K562 (cell line): Measurements from ENCODE around the gene CHST15. TPM values are rescaled to one million over a fixed set of nuclear protein-coding genes. Genes with fewer than 3 reads are reported as not detected.

Experiments used
- ATAC-seq: fragments of 200-7000 bp; cut with Tn5 transposase; 3 replicates; pipeline ENCODE4 v1.9.1; 2020; ENCODE audit warnings: moderate library complexity
- BruUV-seq: library from RNA; stranded (reverse); fragments of 400-500 nt; replicated peaks from 2 replicates; lab custom pipeline; 2021; lab: Mats Ljungman, UMichigan
- CTCF ChIA-PET: fragments of 300-600 bp; formaldehyde crosslinking; extraction: SDS; loops from one replicate; lab custom pipeline; 2021; ENCODE audit warnings: low intra/inter-chr PET ratio; lab: Yijun Ruan, JAX
- POLR2A ChIA-PET: fragments of 300-600, 350-650 bp; sonication (Branson Sonifier 250); formaldehyde crosslinking; extraction: SDS; loops from one replicate; lab custom pipeline; 2021; ENCODE audit warnings: antibody characterized with exemption, inconsistent platforms; lab: Yijun Ruan, JAX
- DNase-seq, 4 experiments: peaks; one replicate each; pipeline versions ENCODE4 v3.0.0 to v3.0.0-alpha.2; 2011 to 2018; ENCODE audit warnings: low spot score in 3 of 4, mixed read lengths in 3 of 4; ENCODE audit errors: extremely low read depth in 1 of 4
- FAIRE-seq: peaks from 2 replicates; lab custom pipeline; 2011; peaks lifted over from hg19 to GRCh38; lab: Jason Lieb, UNC
- H2AFZ ChIP-seq: 2 replicates; pipeline ENCODE4 v1.6.0; 2011; ENCODE audit warnings: low read depth, low read length, control low read depth, inconsistent platforms
- H3K27ac ChIP-seq: fragments of 200-600 bp; 3 replicates; pipeline ENCODE4 v1.8.0; 2011; ENCODE audit warnings: low read depth, mild to moderate bottlenecking, control low read depth, inconsistent platforms, low read length, moderate library complexity, mixed read lengths; ENCODE audit errors: extremely low read depth
- H3K27me3 ChIP-seq, 2 experiments: fragments of 300-600 bp in 1 of 2; 2 replicates in 1 of 2; 3 replicates in 1 of 2; pipeline versions ENCODE4 v1.6.0 to v1.8.0; 2011; ENCODE audit warnings: inconsistent platforms in 2 of 2, low read length in 2 of 2, mild to moderate bottlenecking in 1 of 2, mixed read lengths in 1 of 2, moderate library complexity in 1 of 2; ENCODE audit not compliant: control insufficient read depth in 2 of 2, insufficient read depth in 2 of 2
- H3K36me3 ChIP-seq: fragments of 300-600 bp; 3 replicates; pipeline ENCODE4 v1.8.0; 2011; ENCODE audit warnings: mild to moderate bottlenecking, low read length, inconsistent platforms; ENCODE audit not compliant: control insufficient read depth, insufficient read depth
- H3K4me1 ChIP-seq, 2 experiments: fragments of 200-600 bp in 1 of 2; replicated peaks in 1 of 2; 2 replicates in 1 of 2; 3 replicates in 1 of 2; pipeline versions ENCODE4 v1.5.1 to v1.8.0; 2011; ENCODE audit warnings: inconsistent platforms in 2 of 2, low read length in 2 of 2, mild to moderate bottlenecking in 1 of 2, mixed read lengths in 1 of 2, moderate library complexity in 1 of 2; ENCODE audit not compliant: control insufficient read depth in 2 of 2, insufficient read depth in 2 of 2
- H3K4me2 ChIP-seq: 2 replicates; pipeline ENCODE4 v1.6.1; 2011; ENCODE audit warnings: low read length, control low read depth, inconsistent platforms, mixed read lengths; ENCODE audit not compliant: insufficient read depth
- H3K4me3 ChIP-seq: fragments of 200-600 bp; sonication (generic), shearing (Covaris generic); 2 replicates; pipeline ENCODE4 v1.5.1; 2016; ENCODE audit warnings: control low read depth, inconsistent platforms
- H3K79me2 ChIP-seq: fragments of 200-600 bp; 3 replicates; pipeline ENCODE4 v1.8.0; 2011; ENCODE audit warnings: low read length, inconsistent platforms; ENCODE audit not compliant: control insufficient read depth, insufficient read depth
- H3K9ac ChIP-seq, 2 experiments: 2 replicates each; pipeline versions ENCODE4 v1.6.0 to v1.6.1; 2011; ENCODE audit warnings: low read depth in 2 of 2, low read length in 2 of 2, control low read depth in 1 of 2, inconsistent platforms in 1 of 2, mild to moderate bottlenecking in 1 of 2, mixed read lengths in 1 of 2; ENCODE audit not compliant: insufficient read depth in 1 of 2
- H3K9me1 ChIP-seq: one replicate; pipeline ENCODE4 v1.6.0; 2011; ENCODE audit warnings: inconsistent platforms, mild to moderate bottlenecking, low read length, moderate library complexity; ENCODE audit not compliant: control insufficient read depth, insufficient read depth
- H3K9me3 ChIP-seq: replicated peaks from 2 replicates; pipeline ENCODE4 v1.5.1; 2011; ENCODE audit warnings: low read depth, low read length, inconsistent platforms; ENCODE audit not compliant: control insufficient read depth, insufficient read depth
- H4K20me1 ChIP-seq: replicated peaks from 2 replicates; pipeline ENCODE4 v1.6.1; 2011; ENCODE audit warnings: low read length, inconsistent platforms, mixed read lengths; ENCODE audit not compliant: control insufficient read depth, insufficient read depth
- CHD2 ChIP-seq: IDR thresholded peaks from 2 replicates; pipeline ENCODE4 v1.6.1; 2011; ENCODE audit warnings: low read depth, low read length
- COPS2 ChIP-seq: fragments of 450-650 bp; conservative IDR thresholded peaks from 2 replicates; pipeline ENCODE4 v1.6.1; 2016; ENCODE audit warnings: mild to moderate bottlenecking, moderate library complexity
- EP300 ChIP-seq: IDR thresholded peaks from 2 replicates; pipeline ENCODE4 v1.6.1; 2012; ENCODE audit warnings: low read length, improper control_type of control experiment
- FOSL1 ChIP-seq: fragments of 200-800 bp; sonication (Bioruptor generic); conservative IDR thresholded peaks from 2 replicates; pipeline ENCODE4 v1.6.1; 2016; ENCODE audit warnings: missing genetic modification characterization, missing compliant biosample characterization
- FOXP1 ChIP-seq: sonication (generic); formaldehyde crosslinking; IDR thresholded peaks from 2 replicates; pipeline ENCODE4 v1.8.0; 2022; ENCODE audit warnings: mild to moderate bottlenecking, missing genetic modification reagents
- MEF2A ChIP-seq: IDR thresholded peaks from 2 replicates; pipeline ENCODE4 v1.6.1; 2011; ENCODE audit warnings: low read depth, mild to moderate bottlenecking, low read length, moderate library complexity; ENCODE audit not compliant: control insufficient read depth
- NEUROD1 ChIP-seq: fragments of 150-350 bp; IDR thresholded peaks from 2 replicates; pipeline ENCODE4 v1.6.1; 2014; ENCODE audit warnings: borderline replicate concordance, low read length, low read depth; ENCODE audit not compliant: partially characterized antibody
- NONO ChIP-seq, 2 experiments: fragments of 200-400 bp in 1 of 2; fragments of 450-650 bp in 1 of 2; formaldehyde crosslinking in 1 of 2; IDR thresholded peaks; 2 replicates each; pipeline ENCODE4 v1.6.1; 2017; ENCODE audit warnings: low read depth in 2 of 2, mild to moderate bottlenecking in 2 of 2, moderate library complexity in 2 of 2, low read length in 1 of 2
- PTTG1 ChIP-seq: fragments of 450-650 bp; IDR thresholded peaks from 2 replicates; pipeline ENCODE4 v1.6.1; 2016; ENCODE audit warnings: low read depth, mild to moderate bottlenecking, missing genetic modification characterization, missing compliant biosample characterization
- TFE3 ChIP-seq: fragments of 450-650 bp; formaldehyde crosslinking; IDR thresholded peaks from 2 replicates; pipeline ENCODE4 v1.4.0; 2020; ENCODE audit warnings: mild to moderate bottlenecking, mixed read lengths
- ZFP1 ChIP-seq: fragments of 450-650 bp; formaldehyde crosslinking; IDR thresholded peaks from 2 replicates; pipeline ENCODE4 v1.4.0; 2020; ENCODE audit warnings: mild to moderate bottlenecking, mixed read lengths
- ZNF609 ChIP-seq: sonication (generic); formaldehyde crosslinking; IDR thresholded peaks from 2 replicates; pipeline ENCODE4 v1.8.1; 2023; ENCODE audit warnings: missing genetic modification reagents, mild to moderate bottlenecking, borderline replicate concordance
- ZNF668 ChIP-seq: fragments of 250-450 bp; sonication (Bioruptor Pico); IDR thresholded peaks from 2 replicates; pipeline ENCODE4 v1.8.0; 2022; ENCODE audit warnings: mild to moderate bottlenecking, inconsistent platforms
- ZNF699 ChIP-seq: fragments of 250-450 bp; sonication (Bioruptor Pico); IDR thresholded peaks from 2 replicates; pipeline ENCODE4 v1.8.0; 2021; ENCODE audit warnings: mild to moderate bottlenecking, moderate library complexity; ENCODE audit not compliant: insufficient replicate concordance
- WGBS: fragments of 100-300 bp; shearing (Covaris generic); methylation state at CpG from one replicate; pipeline ENCODE4 v1.1.6; 2016; ENCODE audit warnings: low coverage, mixed read lengths; ENCODE audit not compliant: insufficient coverage; ENCODE audit errors: missing lambda C conversion rate; 5-methylcytosine and 5-hydroxymethylcytosine counted together
- in situ Hi-C: fragments of 300-500 bp; cut with MboI; formaldehyde crosslinking; loops from 4 replicates; pipeline ENCODE4 v1.15.0; 2018; ENCODE audit warnings: inconsistent platforms, mixed read lengths
- intact Hi-C: fragments of 100-400 bp; cut with micrococcal nuclease; formaldehyde crosslinking; loops from 2 replicates; pipeline ENCODE4 v1.14.2; 2022
- polyA plus RNA-seq, 8 experiments: library from polyadenylated mRNA; depleted of rRNA in 4 of 8; stranded (reverse) in 5 of 8; unstranded in 3 of 8; fragments of >200 nt; fragmentation: Nextera tagmentation in 2 of 8; fragmentation: Illumina TruSeq in 1 of 8; extraction: Ambion mirVana in 2 of 8; extraction: Trizol in 1 of 8; gene quantifications; 2 replicates each; pipeline versions ENCODE4 v1.2.1 to v1.2.3, GENCODE V29; 2011 to 2014; ENCODE audit warnings: inconsistent platforms in 1 of 8, missing spikeins in 1 of 8
- total RNA-seq, 7 experiments: library from RNA; depleted of rRNA in 6 of 7; stranded (reverse); fragments of >200 nt in 6 of 7; fragmentation: Illumina TruSeq in 2 of 7; extraction: Trizol in 2 of 7; gene quantifications; 2 replicates each; pipeline versions ENCODE4 v1.2.1 to v1.2.3, GENCODE V29; 2011 to 2021; ENCODE audit warnings: low replicate concordance in 1 of 7
- TF ChIP-seq, protein P1 (sequence below): fragments of 250-450 bp; sonication (Bioruptor Pico); IDR thresholded peaks from 2 replicates; pipeline ENCODE4 v1.8.0; 2022; ENCODE audit warnings: inconsistent platforms

CHST15 gene
- total and polyA plus RNA-seq, 9 of the 15 experiments (the other 6 are each of a cell fraction or from before 2014, with no cell fraction given): 0.04 to 0.16 (median 0.08) TPM

DNA sequence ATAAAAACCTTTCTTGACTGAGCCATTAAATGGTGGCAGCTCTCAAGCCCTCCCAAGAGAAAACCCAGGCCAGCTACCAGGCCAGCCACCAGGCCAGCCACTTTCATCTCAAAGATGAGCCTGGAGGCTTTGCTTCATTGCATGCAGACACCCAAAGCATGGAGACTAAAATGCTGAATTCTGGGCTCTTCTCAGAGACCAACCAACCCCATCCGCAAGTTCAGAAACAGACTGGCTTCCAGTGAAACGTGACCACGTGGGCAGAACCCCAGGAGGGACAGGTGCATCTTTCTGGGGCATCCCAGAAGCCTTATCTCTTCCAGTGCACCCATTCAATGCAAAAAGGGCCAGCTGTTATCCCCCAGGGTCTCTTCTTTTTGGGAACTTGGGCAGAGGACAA, 20.9 kb downstream of the CHST15 start:
- WGBS: 0% methylated on average over 3 of the region's 3 CpGs
- in situ Hi-C loops: no loop called here
- TF ChIP-seq, protein P1, sequence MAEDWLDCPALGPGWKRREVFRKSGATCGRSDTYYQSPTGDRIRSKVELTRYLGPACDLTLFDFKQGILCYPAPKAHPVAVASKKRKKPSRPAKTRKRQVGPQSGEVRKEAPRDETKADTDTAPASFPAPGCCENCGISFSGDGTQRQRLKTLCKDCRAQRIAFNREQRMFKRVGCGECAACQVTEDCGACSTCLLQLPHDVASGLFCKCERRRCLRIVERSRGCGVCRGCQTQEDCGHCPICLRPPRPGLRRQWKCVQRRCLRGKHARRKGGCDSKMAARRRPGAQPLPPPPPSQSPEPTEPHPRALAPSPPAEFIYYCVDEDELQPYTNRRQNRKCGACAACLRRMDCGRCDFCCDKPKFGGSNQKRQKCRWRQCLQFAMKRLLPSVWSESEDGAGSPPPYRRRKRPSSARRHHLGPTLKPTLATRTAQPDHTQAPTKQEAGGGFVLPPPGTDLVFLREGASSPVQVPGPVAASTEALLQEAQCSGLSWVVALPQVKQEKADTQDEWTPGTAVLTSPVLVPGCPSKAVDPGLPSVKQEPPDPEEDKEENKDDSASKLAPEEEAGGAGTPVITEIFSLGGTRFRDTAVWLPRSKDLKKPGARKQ (CRISPR knock-in tag): no peak
- TF ChIP-seq ZNF668 (no peak), COPS2 (no peak), ZNF699 (CRISPR knock-in tag) (no peak), ZNF609 (CRISPR knock-in tag) (no peak), ZFP1 (CRISPR knock-in tag) (no peak), CHD2 (no peak), FOSL1 (tag) (no peak), PTTG1 (tag) (no peak), FOXP1 (CRISPR knock-in tag) (no peak), MEF2A (no peak), EP300 (no peak), TFE3 (no peak), NONO (IDR thresholded peaks at IDR 0.05; ENCODE audit: low read depth in 2 of 2, low read length in 1 of 2) (no peak), NEUROD1 (no peak)

More for the DNA sequence above, 20.9 kb downstream of the CHST15 start:
- FAIRE-seq (no peak), ATAC-seq (no peak), DNase-seq (no peak)
- ChIA-PET POLR2A (no interaction called here), CTCF (no interaction called here)
- Histone ChIP-seq H3K4me2 (no peak overlapping the region), H3K9me1 (no peaks in the 10 kb centered on the region), H3K27me3 (peaks cover 0 to 46% of the 10 kb centered on the region in 2 experiments; a peak in 3 of 5 replicates), H2AFZ (no peak overlapping the region), H4K20me1 (no peaks in the 10 kb centered on the region), H3K4me3 (no peak overlapping the region), H3K9me3 (no peaks in the 10 kb centered on the region), H3K36me3 (no peaks in the 10 kb centered on the region), H3K27ac (no peak overlapping the region), H3K9ac (no peak overlapping the region), H3K4me1 (no peaks in the 10 kb centered on the region), H3K79me2 (no peaks in the 10 kb centered on the region)
- intact Hi-C loops: no loop called here
- no TSS peak for BruUV-seq
